ENCODE results near the gene ICA1. TPM values are rescaled to one million over a fixed set of nuclear protein-coding genes. Genes with fewer than 3 reads are reported as not detected.

The ICA1 gene
- 37.2 and 45.6 TPM in 2 replicates for total RNA-seq

GRCh38 chr7:8261711-8262695 lies at the start of gene ICA1:
TSS of gene ICA1 (minus strand) at chr7:8262167. CDS start at chr7:8235926, 26,241 bp downstream.

Small RNA genes within 50 kb of the gene (small RNA-seq; reads per million reads assigned to genes)
- gene AC007009.1, result not detected

Other genes starting within 250 kb of the ICA1 start
- not detected in 2 replicates for gene NXPH1, start 171.4 kb upstream of the ICA1 start, total RNA-seq

Measured in thoracic aorta endothelial cell (primary cell).